GM19468 (cell line): ENCODE measurements around the gene NOSTRIN.
"Not testable (repeated sequence)": the region's sequence is repeated elsewhere in the genome, so short reads cannot be mapped to it uniquely, and the experiment has no call there.

Experiments
- ATAC-seq: cut with Tn5 transposase; IDR thresholded peaks from one replicate; pipeline ENCODE4 v1.9.1; 2021; ENCODE audit warnings: mild to moderate bottlenecking, moderate library complexity, moderate number of reproducible peaks; ENCODE audit not compliant: unreplicated experiment; ENCODE audit errors: extremely low read depth

The NOSTRIN gene, protein sequence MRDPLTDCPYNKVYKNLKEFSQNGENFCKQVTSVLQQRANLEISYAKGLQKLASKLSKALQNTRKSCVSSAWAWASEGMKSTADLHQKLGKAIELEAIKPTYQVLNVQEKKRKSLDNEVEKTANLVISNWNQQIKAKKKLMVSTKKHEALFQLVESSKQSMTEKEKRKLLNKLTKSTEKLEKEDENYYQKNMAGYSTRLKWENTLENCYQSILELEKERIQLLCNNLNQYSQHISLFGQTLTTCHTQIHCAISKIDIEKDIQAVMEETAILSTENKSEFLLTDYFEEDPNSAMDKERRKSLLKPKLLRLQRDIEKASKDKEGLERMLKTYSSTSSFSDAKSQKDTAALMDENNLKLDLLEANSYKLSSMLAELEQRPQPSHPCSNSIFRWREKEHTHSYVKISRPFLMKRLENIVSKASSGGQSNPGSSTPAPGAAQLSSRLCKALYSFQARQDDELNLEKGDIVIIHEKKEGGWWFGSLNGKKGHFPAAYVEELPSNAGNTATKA

DNA sequence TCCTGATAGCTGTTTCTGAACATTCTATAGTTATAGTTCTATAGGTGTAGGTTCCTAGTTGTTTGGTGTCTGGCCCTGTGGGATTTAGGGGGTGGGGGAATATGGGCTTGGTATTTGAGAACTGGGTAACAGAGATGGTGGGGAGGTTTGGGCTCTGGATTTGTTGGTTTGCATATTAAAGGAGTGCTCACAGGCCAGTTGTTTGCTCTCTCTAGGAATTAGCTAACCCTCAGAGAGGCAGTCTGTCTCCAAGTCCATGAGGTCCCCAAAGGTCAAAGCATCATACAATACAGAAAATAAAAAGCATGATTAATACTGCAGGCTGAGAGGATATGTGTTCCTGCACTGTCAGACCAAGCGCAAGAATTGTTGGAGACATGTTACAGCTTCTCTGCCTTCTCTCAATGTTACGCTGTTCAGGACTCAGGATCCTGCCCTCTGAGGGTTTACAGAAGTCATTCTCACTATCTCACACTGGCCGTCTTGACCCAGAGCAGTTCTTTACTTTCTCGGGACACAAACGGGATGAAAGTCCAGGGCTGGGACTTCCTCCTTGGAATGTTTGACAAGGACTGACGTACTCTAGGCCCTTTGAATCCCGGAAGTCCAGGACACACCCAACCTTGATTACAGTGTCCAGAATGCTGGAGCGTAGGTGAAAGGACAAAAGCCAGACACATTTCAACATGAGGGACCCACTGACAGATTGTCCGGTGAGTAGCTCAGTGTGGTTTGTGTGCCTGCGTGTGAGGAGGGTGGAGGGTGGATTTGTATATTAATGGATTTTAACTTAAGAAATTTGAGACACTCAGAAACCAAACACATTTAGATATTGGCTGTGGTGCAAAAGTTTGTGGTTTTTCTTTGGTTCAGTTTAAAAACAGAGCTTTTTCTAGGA is at the start of gene NOSTRIN:
NOSTRIN (plus strand) TSS at position 677 of the 898 bp plus-strand sequence; CDS start at position 687, 10 bp downstream.
- no peak for ATAC-seq

DNA sequence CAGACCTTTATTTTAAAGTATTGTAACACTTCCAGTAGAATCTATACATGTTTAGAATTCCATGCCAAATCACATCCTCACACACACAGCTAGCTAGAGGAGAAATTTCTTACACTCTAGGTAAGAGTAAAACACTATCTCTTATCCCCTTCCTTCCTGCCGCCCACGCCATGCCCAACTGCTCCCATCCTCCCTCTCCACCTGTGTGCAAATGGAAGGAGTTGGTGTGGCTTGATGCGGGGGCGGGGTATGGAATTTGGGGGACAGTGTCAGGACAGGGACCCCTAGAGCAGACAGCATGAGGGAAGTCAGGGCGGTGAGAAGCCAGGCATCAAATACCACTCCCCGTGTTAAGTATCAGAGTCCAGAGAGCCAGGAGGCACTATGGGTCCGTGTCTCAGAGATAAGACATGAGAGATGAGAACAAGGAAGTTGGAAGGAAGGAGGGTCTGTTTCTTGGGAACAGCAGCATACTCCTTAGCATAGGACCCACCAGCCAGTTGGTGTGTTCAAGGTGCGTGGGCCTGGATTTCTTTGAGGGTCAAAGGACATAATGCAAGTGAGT is 48.6 kb upstream of the NOSTRIN start:
- no peak for ATAC-seq

DNA sequence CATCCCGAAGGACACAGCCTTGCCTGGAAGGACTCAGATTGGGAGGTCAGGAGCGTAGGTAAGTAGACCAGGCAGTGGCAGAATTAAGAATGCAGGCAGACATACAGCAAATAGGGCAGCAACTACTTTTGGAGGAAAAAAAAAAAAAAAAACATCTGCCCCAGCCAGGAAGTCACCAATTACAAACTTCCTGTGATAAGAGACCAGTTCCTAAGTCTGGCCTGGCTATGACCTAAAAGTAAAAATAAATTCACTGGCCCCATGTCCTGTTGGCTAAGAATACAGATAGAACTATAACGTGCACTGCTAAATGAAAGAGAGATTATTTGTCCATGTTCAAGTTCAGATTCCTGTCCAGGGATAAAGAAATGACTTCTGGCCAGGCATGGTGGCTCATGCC is 45.2 kb upstream of the NOSTRIN start:
- no peak for ATAC-seq

DNA sequence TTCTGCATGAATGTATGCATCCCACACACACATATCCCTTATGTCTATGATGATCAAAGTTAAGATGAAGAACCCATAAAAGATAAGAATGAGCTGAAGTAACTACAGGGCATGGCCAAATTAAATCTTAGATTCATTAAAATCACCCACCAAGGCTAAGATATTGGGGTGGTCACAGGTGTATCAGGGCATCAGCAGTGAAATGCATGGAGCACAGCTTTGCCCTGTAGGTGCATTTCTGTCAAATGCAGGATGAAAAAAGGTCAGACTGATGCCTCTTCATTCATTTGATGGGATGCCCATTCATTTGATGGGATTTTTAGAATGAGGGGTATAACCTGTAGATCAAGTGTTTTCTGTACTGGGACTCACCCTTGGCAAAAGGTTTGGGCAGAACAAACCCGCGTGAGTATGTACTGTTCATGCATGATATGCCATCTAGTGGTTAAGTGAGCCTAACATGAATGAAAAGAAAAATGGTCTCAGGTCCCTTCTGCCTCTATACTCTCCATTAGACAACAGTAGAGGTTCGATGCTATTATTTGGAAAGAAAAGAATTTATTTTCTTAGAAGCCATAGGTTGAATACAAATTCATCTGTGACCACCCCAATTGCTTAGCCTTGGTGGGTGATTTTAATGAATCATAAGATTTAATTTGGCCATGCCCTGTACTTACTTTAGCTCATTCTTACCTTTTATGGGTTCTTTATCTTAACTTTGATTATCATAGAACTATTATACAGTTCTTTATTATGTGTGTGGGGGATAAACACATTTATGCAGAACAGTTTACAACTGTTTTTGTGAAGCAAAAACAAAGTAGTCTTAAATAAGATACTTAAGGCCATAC is 43.2 kb upstream of the NOSTRIN start:
- ATAC-seq: no peak

DNA sequence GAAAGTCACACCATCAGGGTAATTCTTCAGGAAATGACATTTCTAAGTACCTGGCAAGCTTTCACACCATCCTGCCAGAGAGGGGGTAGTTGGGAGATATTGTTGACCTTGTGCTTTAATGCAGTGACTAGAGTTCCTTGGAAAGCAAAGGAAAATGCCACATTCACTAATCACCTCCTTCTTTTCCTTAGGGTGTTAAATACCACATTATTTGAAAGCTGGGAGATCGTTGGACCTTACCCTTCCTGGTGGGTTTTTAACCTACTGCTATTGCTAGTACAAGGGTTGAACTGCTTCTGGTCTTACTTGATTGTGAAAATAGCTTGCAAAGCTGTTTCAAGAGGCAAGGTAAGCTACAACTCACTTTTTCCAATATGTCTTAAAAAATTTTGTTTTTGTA is 37.0 kb upstream of the NOSTRIN start:
- ATAC-seq: no peak

DNA sequence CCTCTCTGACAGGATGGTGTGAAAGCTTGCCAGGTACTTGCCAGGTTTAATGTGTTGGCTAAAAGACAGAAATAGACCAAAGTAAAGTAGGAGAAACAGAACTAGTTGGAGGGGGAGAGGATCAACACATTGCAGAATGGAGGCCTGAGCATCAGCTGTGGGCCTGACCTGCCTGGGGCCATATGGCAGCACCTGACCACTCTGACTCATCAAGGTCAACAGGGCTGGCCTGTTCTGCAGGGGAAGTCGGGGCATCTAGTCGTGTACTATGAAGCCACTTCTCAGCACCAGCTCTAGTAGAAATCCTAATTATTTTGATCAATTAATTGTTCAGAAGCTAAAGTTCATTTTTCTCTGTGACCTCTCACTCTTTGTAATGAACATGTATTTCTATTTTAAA is 35.8 kb upstream of the NOSTRIN start:
- ATAC-seq: no peak

DNA sequence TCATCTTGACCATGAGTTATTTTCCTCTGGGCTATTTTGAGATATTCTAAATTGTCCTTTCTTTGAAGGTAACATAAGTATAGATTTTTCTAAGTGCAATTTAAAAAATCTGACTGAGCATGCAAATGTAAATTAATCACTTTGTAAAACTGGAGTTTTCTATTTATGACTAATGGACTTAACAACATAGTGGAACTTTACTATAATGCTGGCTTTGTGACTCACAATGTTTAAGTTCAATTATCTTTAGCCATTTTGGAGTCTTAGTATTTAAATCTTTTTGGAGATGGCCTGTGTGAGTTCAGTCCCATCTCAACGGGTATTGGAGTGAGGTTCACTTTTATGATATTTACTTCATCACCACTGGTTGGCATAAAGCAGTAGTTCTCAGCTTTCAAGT is 35.2 kb upstream of the NOSTRIN start:
- no peak for ATAC-seq

DNA sequence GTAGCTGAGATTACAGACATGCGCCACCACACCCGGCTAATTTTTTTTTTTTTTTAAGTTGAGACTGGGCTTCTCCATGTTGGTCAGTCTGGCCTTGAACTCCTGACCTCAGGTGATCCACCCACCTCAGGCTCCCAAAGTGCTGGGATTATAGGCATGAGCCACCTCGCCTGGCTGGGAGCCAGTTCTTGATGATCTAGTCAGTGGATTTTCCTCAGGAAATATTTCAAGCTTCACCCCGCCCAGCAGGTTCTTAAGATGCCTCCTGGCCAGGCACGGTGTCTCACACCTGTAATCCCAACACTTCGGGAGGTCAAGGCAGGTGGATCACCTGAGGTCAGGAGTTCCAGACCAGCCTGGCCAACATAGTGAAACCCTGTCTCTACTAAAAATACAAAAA is 34.1 kb upstream of the NOSTRIN start:
- not testable (repeated sequence) for ATAC-seq

DNA sequence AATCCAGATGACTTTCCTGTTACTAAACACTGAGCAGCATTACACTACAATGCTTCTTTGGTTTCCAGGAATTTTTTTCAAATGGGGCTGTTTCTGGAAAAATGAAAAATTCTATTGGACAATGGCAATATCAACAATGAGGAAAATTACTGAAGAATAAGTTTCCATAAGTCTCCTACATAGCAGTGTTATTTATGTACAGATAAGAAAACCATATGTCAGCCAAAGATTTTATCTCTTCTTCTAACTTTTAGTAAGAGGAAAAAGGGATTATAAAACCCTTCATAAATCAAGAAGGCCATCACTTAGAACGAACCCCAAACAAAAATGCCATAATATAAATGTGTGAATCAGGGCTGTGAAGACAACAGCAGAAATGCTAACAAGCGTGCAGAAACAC is 31.6 kb upstream of the NOSTRIN start:
- no peak for ATAC-seq

DNA sequence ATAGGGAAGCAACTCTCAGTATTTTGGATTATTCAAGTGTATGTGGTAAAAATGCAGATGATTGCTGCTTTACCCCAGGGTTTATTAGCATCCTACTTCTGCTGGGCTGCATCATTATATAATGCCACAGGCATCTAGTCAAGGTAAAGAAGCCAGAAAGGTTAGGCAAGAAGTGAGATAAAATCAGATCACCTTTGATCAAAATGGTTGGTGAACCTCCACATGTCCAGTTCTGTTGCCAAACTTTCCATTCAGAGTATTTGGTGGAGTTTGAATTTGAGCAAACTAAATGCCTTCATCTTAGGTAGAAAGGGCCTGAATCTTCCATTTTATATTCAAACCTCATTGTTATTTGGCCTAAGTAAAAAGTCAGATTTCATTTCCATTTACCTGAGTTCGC is 29.7 kb upstream of the NOSTRIN start:
- no peak for ATAC-seq

DNA sequence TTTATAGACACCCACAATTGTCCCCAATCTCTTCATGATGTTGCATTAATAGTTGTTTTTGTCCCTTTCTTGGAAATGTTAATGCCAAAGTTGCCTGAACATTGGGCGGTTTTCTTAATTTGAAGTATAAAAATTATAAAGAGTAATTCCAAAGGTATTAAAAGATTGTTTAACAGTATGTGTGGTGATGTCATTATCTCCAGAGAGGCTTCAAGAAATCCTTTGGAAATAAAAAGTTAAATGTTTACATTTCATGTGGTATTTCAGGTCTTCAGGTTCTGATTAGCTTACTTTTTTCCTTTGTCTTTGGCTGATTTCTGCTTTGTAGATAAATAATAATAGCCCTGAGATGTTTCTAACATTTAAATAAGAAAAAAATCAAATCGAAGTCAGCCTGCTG is 29.3 kb upstream of the NOSTRIN start:
- no peak for ATAC-seq

DNA sequence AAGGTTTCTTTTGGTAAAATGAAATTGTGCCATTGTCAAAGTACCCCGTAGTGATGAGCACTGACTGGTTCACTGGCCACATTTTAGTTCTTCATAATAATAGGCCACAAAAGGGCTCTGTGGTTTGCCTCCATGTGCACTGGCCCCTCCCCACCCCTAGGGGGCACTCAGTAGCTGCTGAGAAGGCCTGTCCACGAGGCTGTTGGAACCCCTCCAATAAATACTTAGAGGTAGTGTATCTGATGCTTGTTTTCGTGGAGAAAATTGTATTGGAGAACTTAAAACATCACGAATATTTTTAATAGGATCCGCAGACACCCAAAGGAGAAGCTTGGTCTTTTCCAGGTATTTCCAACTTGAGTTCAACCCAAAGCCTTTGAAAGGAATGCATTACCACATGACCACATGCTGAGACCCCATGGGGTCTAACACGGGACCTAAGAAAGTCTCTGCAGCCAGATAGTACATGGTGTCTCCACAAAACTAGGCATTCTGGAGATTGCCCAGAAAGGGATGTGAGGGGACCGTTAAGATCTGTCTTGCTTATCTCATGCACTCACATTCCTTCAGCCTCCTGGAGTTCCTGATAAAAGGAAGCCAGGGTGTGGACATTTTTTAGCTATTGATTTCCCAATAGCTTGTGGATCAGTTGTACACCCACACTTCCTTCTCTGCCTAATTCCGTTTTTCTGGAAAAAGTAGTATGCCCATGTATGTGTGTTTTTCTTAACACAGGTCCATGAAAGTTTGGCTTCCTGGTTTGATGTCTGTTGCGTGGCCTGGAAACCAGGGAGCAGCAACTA is 28.5 kb upstream of the NOSTRIN start:
- ATAC-seq: no peak

DNA sequence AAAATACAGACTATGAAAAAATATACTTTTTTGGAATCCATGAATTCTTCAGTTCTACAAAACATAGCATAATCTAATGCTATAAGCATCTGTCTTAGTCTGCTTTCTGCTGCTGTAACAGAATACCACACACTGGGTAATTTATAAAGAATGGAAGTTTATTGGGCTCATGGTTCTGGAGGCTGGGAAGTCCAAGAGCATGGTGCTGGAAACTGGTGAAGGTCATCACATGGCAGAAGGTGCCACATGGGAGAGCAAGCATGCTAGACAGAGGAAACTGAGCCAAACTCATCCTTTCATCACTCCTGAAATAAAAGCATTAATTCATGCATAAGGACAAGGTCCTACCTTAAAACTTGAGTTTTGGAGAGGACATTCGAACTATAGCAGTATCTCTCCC is 26.6 kb upstream of the NOSTRIN start:
- no peak for ATAC-seq

DNA sequence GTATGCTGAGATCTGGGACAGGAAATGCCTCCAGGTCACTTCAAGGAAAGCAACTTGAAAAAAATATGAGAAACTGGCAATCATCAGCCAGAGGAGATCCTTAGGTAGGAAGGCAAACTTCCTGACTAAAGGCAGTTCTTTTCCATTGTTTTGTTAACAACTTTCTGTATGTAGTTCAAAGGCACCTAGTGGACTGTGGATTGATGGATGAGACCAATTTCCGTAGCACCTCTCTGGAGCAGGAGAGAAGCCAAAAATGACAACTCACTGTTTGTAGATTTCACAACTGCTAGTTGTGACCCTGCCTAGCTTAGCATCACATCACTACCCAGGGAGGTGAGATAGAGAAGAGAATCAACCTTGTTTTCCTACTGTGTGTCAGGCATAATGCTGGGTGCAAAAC is 21.8 kb upstream of the NOSTRIN start:
- ATAC-seq: no peak

DNA sequence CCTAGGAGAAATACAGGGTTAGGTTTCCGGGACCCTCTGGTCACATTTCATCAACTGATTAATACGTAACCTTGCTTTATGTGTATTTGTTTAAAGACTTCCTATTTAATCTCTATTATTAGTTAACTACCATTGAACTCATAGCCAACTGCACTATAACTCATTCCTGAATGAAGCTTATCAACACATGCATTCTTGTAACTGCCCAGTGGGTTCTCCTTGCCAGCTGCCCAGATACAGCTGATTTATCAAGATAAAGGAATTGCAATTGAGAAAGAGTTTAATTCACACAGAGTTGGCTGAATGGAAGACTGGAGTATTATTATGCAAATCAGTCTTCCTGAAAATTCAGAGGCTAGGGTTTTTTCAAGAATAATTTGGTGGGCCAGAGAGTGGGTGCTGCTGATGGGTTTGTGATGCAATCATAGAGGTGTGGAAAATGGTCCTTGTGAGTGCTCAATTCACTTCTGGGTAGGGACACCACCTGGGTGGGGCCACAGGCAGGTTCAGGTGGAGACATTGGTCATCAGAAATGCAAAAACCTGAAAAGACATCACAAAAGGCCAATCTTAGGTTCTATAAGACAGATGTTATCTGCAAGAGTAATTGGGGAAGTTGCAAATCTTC is 21.1 kb upstream of the NOSTRIN start:
- no peak for ATAC-seq

DNA sequence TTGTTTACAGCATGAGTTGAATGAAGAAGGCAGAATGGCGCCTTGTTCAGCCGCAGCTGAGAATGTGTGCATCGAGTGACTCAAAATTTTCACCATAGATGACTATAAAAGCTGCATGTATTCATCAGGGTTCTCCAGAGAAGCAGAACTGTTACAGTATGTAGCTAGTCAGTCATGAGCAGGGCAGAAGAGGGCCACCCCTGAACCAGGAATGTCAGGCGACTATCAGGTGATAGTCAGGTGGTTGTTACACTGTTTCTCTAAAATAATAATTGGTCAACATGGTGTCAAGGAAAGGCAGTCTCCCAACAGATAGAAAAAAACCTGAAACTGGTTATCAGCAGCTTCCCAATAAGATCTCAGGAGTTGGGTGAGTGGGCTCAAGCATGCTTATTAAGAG is 20.2 kb upstream of the NOSTRIN start:
- ATAC-seq: no peak

DNA sequence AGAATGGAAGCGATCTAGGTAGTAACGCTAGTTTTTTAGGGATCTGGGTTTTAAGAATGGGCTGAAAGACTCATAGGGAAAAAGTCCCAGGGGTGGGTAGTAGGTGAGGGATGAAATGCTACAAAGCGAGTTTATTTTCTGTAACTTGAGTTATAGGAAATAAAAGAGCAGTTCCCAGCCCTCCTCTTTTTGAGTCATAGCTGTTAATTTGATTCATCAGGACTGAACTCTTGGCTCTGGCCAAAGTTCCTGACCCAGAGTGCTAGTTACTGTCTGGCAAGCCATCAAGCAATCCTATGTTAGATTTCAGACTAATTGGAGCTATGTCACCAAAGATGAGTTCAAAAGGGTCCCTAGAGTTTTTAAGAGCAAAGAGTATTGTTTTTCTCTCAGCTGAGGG is 17.4 kb upstream of the NOSTRIN start:
- no peak for ATAC-seq

DNA sequence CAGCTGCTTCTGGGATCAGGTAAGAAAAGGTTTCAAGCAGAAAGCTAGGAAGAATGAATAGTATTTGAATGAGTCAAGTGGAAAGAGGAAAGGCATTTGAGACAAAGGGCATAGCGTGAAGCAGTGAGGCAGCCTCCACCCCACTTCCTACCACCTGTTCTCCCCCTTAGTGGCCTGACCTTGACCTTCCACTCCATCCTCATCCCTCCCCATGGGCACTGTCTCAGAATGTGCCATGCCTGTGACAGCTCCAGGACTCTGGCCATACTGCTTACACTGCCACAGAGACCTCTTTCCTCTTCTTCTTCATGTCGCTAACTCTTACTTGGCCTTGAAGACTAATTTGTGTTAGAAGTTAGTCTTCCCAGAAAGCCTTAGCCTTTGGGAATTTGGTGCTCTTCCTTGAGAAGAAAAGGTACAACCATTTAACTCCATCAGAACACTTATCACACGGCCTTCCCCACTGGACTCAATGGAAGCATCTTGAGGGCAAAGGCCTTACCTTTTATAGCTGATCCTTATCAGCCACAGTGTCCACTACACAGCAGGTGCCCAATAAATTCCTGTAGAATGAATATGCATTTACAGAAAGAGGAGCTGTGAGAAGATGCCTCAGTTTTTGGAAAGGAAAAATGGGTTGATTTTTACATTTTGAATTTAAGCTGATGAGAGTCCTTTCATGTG is 15.2 kb upstream of the NOSTRIN start:
- ATAC-seq: no peak
